Subcutaneous abdominal adipose tissue (tissue), 5 donors: ENCODE results near the gene PADI4.
"Not testable (repeated sequence)": the region's sequence is repeated elsewhere in the genome, so short reads cannot be mapped to it uniquely, and the experiment has no call there.

Experiments
- H3K27ac ChIP-seq: one replicate; pipeline ENCODE4 v1.7.0; 2013; ENCODE audit warnings: low read depth, mild to moderate bottlenecking, inconsistent platforms, low read length, moderate library complexity
- H3K27me3 ChIP-seq, 5 donors: one replicate each; pipeline ENCODE4 v1.7.0; 2013; ENCODE audit warnings: low read length in 5 of 5, inconsistent platforms in 1 of 5; ENCODE audit not compliant: control insufficient read depth in 5 of 5, insufficient read depth in 4 of 5
- H3K36me3 ChIP-seq, 5 donors: one replicate each; pipeline ENCODE4 v1.7.0; 2013; ENCODE audit warnings: low read length in 5 of 5; ENCODE audit not compliant: control insufficient read depth in 5 of 5, insufficient read depth in 5 of 5
- H3K4me1 ChIP-seq, 5 donors: one replicate each; pipeline ENCODE4 v1.7.0; 2013; ENCODE audit warnings: low read length in 5 of 5, mild to moderate bottlenecking in 3 of 5, moderate library complexity in 1 of 5; ENCODE audit not compliant: control insufficient read depth in 5 of 5, insufficient read depth in 5 of 5
- H3K4me3 ChIP-seq, 5 donors: one replicate each; pipeline ENCODE4 v1.7.0; 2013; ENCODE audit warnings: low read length in 5 of 5, low read depth in 1 of 5
- H3K9ac ChIP-seq, 5 donors: one replicate each; pipeline ENCODE4 v1.7.0; 2013; ENCODE audit warnings: low read length in 5 of 5, mild to moderate bottlenecking in 4 of 5, moderate library complexity in 3 of 5
- H3K9me3 ChIP-seq, 5 donors: one replicate each; pipeline ENCODE4 v1.7.0; 2013; ENCODE audit warnings: low read length in 5 of 5; ENCODE audit not compliant: control insufficient read depth in 5 of 5
- donor health status: healthy.
- donor health status: healthy.
- donor health status: healthy.
- donor health status: healthy.
- donor health status: healthy.

Gene PADI4

GRCh38 chr1:17321857-17322390 is 13.9 kb downstream of the PADI4 start:
- not testable (repeated sequence) for H3K36me3 ChIP-seq

GRCh38 chr1:17328855-17329254 is 20.9 kb downstream of the PADI4 start:
- H3K9ac ChIP-seq: no peak overlapping the region
- H3K36me3 ChIP-seq: no peaks in the 10 kb centered on the region
- peaks cover 0 to 20% (median 14%) of the 10 kb centered on the region in 5 donors for H3K27me3 ChIP-seq
- no peak overlapping the region for H3K4me3 ChIP-seq
- no peak overlapping the region for H3K27ac ChIP-seq
- no peaks in the 10 kb centered on the region for H3K4me1 ChIP-seq
- peaks cover 0 to 5% (median 4%) of the 10 kb centered on the region in 5 donors for H3K9me3 ChIP-seq

More at GRCh38 chr1:17321857-17322390, 13.9 kb downstream of the PADI4 start:
- H3K4me3 ChIP-seq, H3K27ac ChIP-seq, H3K27me3 ChIP-seq, H3K4me1 ChIP-seq, H3K9ac ChIP-seq: not testable (repeated sequence)
- peaks cover 0 to 14% (median 9%) of the 10 kb centered on the region in 5 donors for H3K9me3 ChIP-seq

GRCh38 chr1:17329610-17330009 is 21.6 kb downstream of the PADI4 start:
- Histone ChIP-seq H3K27ac (no peak overlapping the region), H3K36me3 (no peaks in the 10 kb centered on the region), H3K4me3 (no peak overlapping the region), H3K9me3 (peaks cover 0 to 5% (median 4%) of the 10 kb centered on the region in 5 donors), H3K27me3 (peaks cover 0 to 20% (median 14%) of the 10 kb centered on the region in 5 donors), H3K9ac (no peak overlapping the region), H3K4me1 (no peaks in the 10 kb centered on the region)

GRCh38 chr1:17330856-17331255 is 22.9 kb downstream of the PADI4 start:
- Histone ChIP-seq H3K4me3 (no peak overlapping the region), H3K27me3 (peaks cover 0 to 24% (median 14%) of the 10 kb centered on the region in 5 donors), H3K9ac (no peak overlapping the region), H3K4me1 (no peaks in the 10 kb centered on the region), H3K36me3 (no peaks in the 10 kb centered on the region), H3K9me3 (peaks cover 0 to 5% (median 4%) of the 10 kb centered on the region in 5 donors), H3K27ac (no peak overlapping the region)

GRCh38 chr1:17333081-17333480 is 25.1 kb downstream of the PADI4 start:
- Histone ChIP-seq H3K9ac (no peak overlapping the region), H3K4me1 (no peaks in the 10 kb centered on the region), H3K27me3 (peaks cover 0 to 26% (median 17%) of the 10 kb centered on the region in 5 donors), H3K36me3 (no peaks in the 10 kb centered on the region), H3K4me3 (no peak overlapping the region), H3K9me3 (peaks cover 0 to 5% (median 4%) of the 10 kb centered on the region in 5 donors), H3K27ac (no peak overlapping the region)

- peaks cover 0 to 5% (median 4%) of the 10 kb centered on the region in 5 donors for H3K9me3 ChIP-seq
- no peaks in the 10 kb centered on the region for H3K4me1 ChIP-seq
- no peaks in the 10 kb centered on the region for H3K36me3 ChIP-seq
- H3K4me3 ChIP-seq: no peak overlapping the region
- no peak overlapping the region for H3K27ac ChIP-seq
- H3K27me3 ChIP-seq: peaks cover 0 to 25% (median 17%) of the 10 kb centered on the region in 5 donors
- H3K9ac ChIP-seq: no peak overlapping the region
Observed at GRCh38 chr1:17335821-17336710, 28.1 kb downstream of the PADI4 start.

- Histone ChIP-seq H3K9me3 (no peaks in the 10 kb centered on the region), H3K4me3 (no peak overlapping the region), H3K4me1 (no peaks in the 10 kb centered on the region), H3K36me3 (no peaks in the 10 kb centered on the region), H3K27ac (no peak overlapping the region), H3K9ac (no peak overlapping the region), H3K27me3 (peaks cover 2 to 26% (median 19%) of the 10 kb centered on the region in 5 donors)
Observed at GRCh38 chr1:17338706-17339493, 30.9 kb downstream of the PADI4 start.

- H3K27ac ChIP-seq: no peak overlapping the region
- no peak overlapping the region for H3K9ac ChIP-seq
- no peak overlapping the region for H3K4me3 ChIP-seq
- peaks cover 2 to 26% (median 19%) of the 10 kb centered on the region in 5 donors for H3K27me3 ChIP-seq
- H3K36me3 ChIP-seq: no peaks in the 10 kb centered on the region
- no peaks in the 10 kb centered on the region for H3K4me1 ChIP-seq
- no peaks in the 10 kb centered on the region for H3K9me3 ChIP-seq
Observed at GRCh38 chr1:17339521-17339920, 31.5 kb downstream of the PADI4 start.

- no peak overlapping the region for H3K9ac ChIP-seq
- no peak overlapping the region for H3K4me3 ChIP-seq
- peaks cover 2 to 26% (median 19%) of the 10 kb centered on the region in 5 donors for H3K27me3 ChIP-seq
- no peaks in the 10 kb centered on the region for H3K36me3 ChIP-seq
- H3K27ac ChIP-seq: no peak overlapping the region
- H3K4me1 ChIP-seq: no peaks in the 10 kb centered on the region
- H3K9me3 ChIP-seq: no peaks in the 10 kb centered on the region
Observed at GRCh38 chr1:17340358-17340757, 32.4 kb downstream of the PADI4 start.
